Measurements from ENCODE around the gene ANGPTL8.

- TF ChIP-seq CTCF (IDR thresholded peaks at IDR 0.05) (no peak), POLR2AphosphoS5 (IDR thresholded peaks at IDR 0.05) (no peak)
These were observed 52.0 kb downstream of the ANGPTL8 start for GRCh38 chr19:11291415-11291814.
